Dendritic cell treated with granulocyte-macrophage colony-stimulating factor and Interleukin-4, amounts not matched to agents 40 ng/mL and 50 ng/mL, for 4 days (primary cell): ENCODE measurements around the gene CCK.

ENCODE experiments used
- H3K27ac Mint-ChIP-seq: one replicate; pipeline ENCODE4 v1.8.0; 2022; ENCODE audit warnings: mild to moderate bottlenecking, mixed read lengths
- H3K27me3 Mint-ChIP-seq: one replicate; pipeline ENCODE4 v1.8.0; 2022; ENCODE audit warnings: mild to moderate bottlenecking, mixed read lengths
- H3K36me3 Mint-ChIP-seq: one replicate; pipeline ENCODE4 v1.8.0; 2022; ENCODE audit warnings: low read depth, mixed read lengths
- H3K4me1 Mint-ChIP-seq: one replicate; pipeline ENCODE4 v1.8.0; 2022; ENCODE audit warnings: low read depth, mixed read lengths
- H3K4me3 Mint-ChIP-seq: one replicate; pipeline ENCODE4 v1.8.0; 2022; ENCODE audit warnings: mild to moderate bottlenecking, moderate library complexity, mixed read lengths
- H3K9me3 Mint-ChIP-seq: one replicate; pipeline ENCODE4 v1.8.0; 2022; ENCODE audit warnings: mixed read lengths
- intact Hi-C: fragments of 100-400 bp; cut with micrococcal nuclease; formaldehyde crosslinking; loops from one replicate; pipeline ENCODE4 v1.15.0; 2022

Gene CCK

GRCh38 chr3:42277676-42278075, 11.7 kb upstream of the CCK start:
- Mint-ChIP-seq H3K27ac (no peak overlapping the region), H3K36me3 (no peaks in the 10 kb centered on the region), H3K9me3 (peaks cover 23% of the 10 kb centered on the region), H3K4me1 (no peaks in the 10 kb centered on the region), H3K27me3 (no peaks in the 10 kb centered on the region), H3K4me3 (no peak overlapping the region)
- intact Hi-C loops: no loop called here

GRCh38 chr3:42276141-42277132, 10.5 kb upstream of the CCK start:
- H3K36me3 Mint-ChIP-seq: no peaks in the 10 kb centered on the region
- intact Hi-C loops: no loop called here
- no peak overlapping the region for H3K27ac Mint-ChIP-seq
- no peak overlapping the region for H3K4me3 Mint-ChIP-seq
- H3K4me1 Mint-ChIP-seq: no peaks in the 10 kb centered on the region
- peaks cover 3% of the 10 kb centered on the region for H3K27me3 Mint-ChIP-seq
- H3K9me3 Mint-ChIP-seq: peaks cover 23% of the 10 kb centered on the region

- intact Hi-C loops: no loop called here
- Mint-ChIP-seq H3K4me3 (no peak overlapping the region), H3K27ac (no peak overlapping the region), H3K4me1 (no peaks in the 10 kb centered on the region), H3K36me3 (no peaks in the 10 kb centered on the region), H3K27me3 (peaks cover 3% of the 10 kb centered on the region), H3K9me3 (peaks cover 14% of the 10 kb centered on the region)
Observed at GRCh38 chr3:42275217-42275616, 9.2 kb upstream of the CCK start.

- H3K27ac Mint-ChIP-seq: no peak overlapping the region
- peaks cover 4% of the 10 kb centered on the region for H3K9me3 Mint-ChIP-seq
- no peak overlapping the region for H3K4me3 Mint-ChIP-seq
- H3K27me3 Mint-ChIP-seq: peaks cover 9% of the 10 kb centered on the region
- no peaks in the 10 kb centered on the region for H3K36me3 Mint-ChIP-seq
- no peaks in the 10 kb centered on the region for H3K4me1 Mint-ChIP-seq
- intact Hi-C loops: no loop called here
Observed at GRCh38 chr3:42274266-42274665, 8.3 kb upstream of the CCK start.

- intact Hi-C loops: no loop called here
- Mint-ChIP-seq H3K27ac (no peak overlapping the region), H3K36me3 (no peaks in the 10 kb centered on the region), H3K4me3 (no peak overlapping the region), H3K27me3 (peaks cover 16% of the 10 kb centered on the region), H3K9me3 (no peaks in the 10 kb centered on the region), H3K4me1 (no peaks in the 10 kb centered on the region)
Observed at GRCh38 chr3:42273361-42273760, 7.4 kb upstream of the CCK start.

- no peaks in the 10 kb centered on the region for H3K4me1 Mint-ChIP-seq
- H3K9me3 Mint-ChIP-seq: no peaks in the 10 kb centered on the region
- H3K27me3 Mint-ChIP-seq: peaks cover 30% of the 10 kb centered on the region
Observed at GRCh38 chr3:42271786-42272185, 5.8 kb upstream of the CCK start.

GRCh38 chr3:42270561-42270960, 4.6 kb upstream of the CCK start:
- no peak overlapping the region for H3K27ac Mint-ChIP-seq
- no peaks in the 10 kb centered on the region for H3K9me3 Mint-ChIP-seq
- peaks cover 39% of the 10 kb centered on the region for H3K27me3 Mint-ChIP-seq
- H3K4me3 Mint-ChIP-seq: no peak overlapping the region
- H3K36me3 Mint-ChIP-seq: no peaks in the 10 kb centered on the region
- H3K4me1 Mint-ChIP-seq: no peaks in the 10 kb centered on the region
- intact Hi-C loops: no loop called here

More at GRCh38 chr3:42271786-42272185, 5.8 kb upstream of the CCK start:
- H3K4me3 Mint-ChIP-seq: no peak overlapping the region
- intact Hi-C loops: no loop called here
- no peaks in the 10 kb centered on the region for H3K36me3 Mint-ChIP-seq
- H3K27ac Mint-ChIP-seq: no peak overlapping the region

- Mint-ChIP-seq H3K4me1 (no peaks in the 10 kb centered on the region), H3K36me3 (no peaks in the 10 kb centered on the region), H3K4me3 (no peak overlapping the region), H3K27ac (no peak overlapping the region), H3K27me3 (peaks cover 48% of the 10 kb centered on the region), H3K9me3 (no peaks in the 10 kb centered on the region)
- intact Hi-C loops: no loop called here
Observed at GRCh38 chr3:42269647-42270046, 3.7 kb upstream of the CCK start.

- no peak overlapping the region for H3K4me3 Mint-ChIP-seq
- no peaks in the 10 kb centered on the region for H3K36me3 Mint-ChIP-seq
- no peaks in the 10 kb centered on the region for H3K9me3 Mint-ChIP-seq
- H3K4me1 Mint-ChIP-seq: peaks cover 7% of the 10 kb centered on the region
- intact Hi-C loops: no loop called here
- peaks cover 63% of the 10 kb centered on the region for H3K27me3 Mint-ChIP-seq
- H3K27ac Mint-ChIP-seq: no peak overlapping the region
Observed at GRCh38 chr3:42267878-42268277, 1.9 kb upstream of the CCK start.

- Mint-ChIP-seq H3K4me3 (no peak overlapping the region), H3K4me1 (peaks cover 7% of the 10 kb centered on the region), H3K27ac (no peak overlapping the region), H3K27me3 (peaks cover 82% of the 10 kb centered on the region), H3K36me3 (no peaks in the 10 kb centered on the region), H3K9me3 (no peaks in the 10 kb centered on the region)
- intact Hi-C loops: no loop called here
Observed at GRCh38 chr3:42265059-42265991, 660 bp downstream of the CCK start.

- H3K36me3 Mint-ChIP-seq: no peaks in the 10 kb centered on the region
- no peak overlapping the region for H3K4me3 Mint-ChIP-seq
- H3K9me3 Mint-ChIP-seq: no peaks in the 10 kb centered on the region
- H3K4me1 Mint-ChIP-seq: peaks cover 7% of the 10 kb centered on the region
- intact Hi-C loops: no loop called here
- no peak overlapping the region for H3K27ac Mint-ChIP-seq
- peaks cover 85% of the 10 kb centered on the region for H3K27me3 Mint-ChIP-seq
Observed at GRCh38 chr3:42264399-42265058, 1.5 kb downstream of the CCK start.

- peaks cover 77% of the 10 kb centered on the region for H3K27me3 Mint-ChIP-seq
- no peak overlapping the region for H3K4me3 Mint-ChIP-seq
- H3K27ac Mint-ChIP-seq: no peak overlapping the region
- H3K36me3 Mint-ChIP-seq: no peaks in the 10 kb centered on the region
- H3K4me1 Mint-ChIP-seq: peaks cover 7% of the 10 kb centered on the region
- H3K9me3 Mint-ChIP-seq: no peaks in the 10 kb centered on the region
- intact Hi-C loops: no loop called here
Observed at GRCh38 chr3:42263354-42264346, 2.3 kb downstream of the CCK start.

- Mint-ChIP-seq H3K27me3 (peaks cover 73% of the 10 kb centered on the region), H3K4me3 (no peak overlapping the region), H3K9me3 (no peaks in the 10 kb centered on the region), H3K4me1 (peaks cover 7% of the 10 kb centered on the region), H3K27ac (no peak overlapping the region), H3K36me3 (no peaks in the 10 kb centered on the region)
- intact Hi-C loops: no loop called here
Observed at GRCh38 chr3:42262525-42262924, 3.5 kb downstream of the CCK start.
